ENCODE measurements around the gene CHCHD2.

GRCh38 chr7:56097700-56098099 lies 8.6 kb downstream of the CHCHD2 start:
- TF ChIP-seq POLR2A (IDR thresholded peaks at IDR 0.05; ENCODE audit: low read depth, low read length) (peak; percentile 26; the same call in 1 of the 2 replicates), POU2F2 (IDR thresholded peaks at IDR 0.05; ENCODE audit: low read depth, low read length) (no peak), POLR2AphosphoS5 (IDR thresholded peaks at IDR 0.05; ENCODE audit: low read depth, low read length) (no peak; the same call in 1 of the 2 replicates)
